Psoas muscle (tissue), 8 donors: ENCODE data around the gene PTGDS. TPM values are rescaled to one million over a fixed set of nuclear protein-coding genes. Genes with fewer than 3 reads are reported as not detected.

Source experiments
- ATAC-seq, 4 donors: fragments of 200-7000 bp; cut with Tn5 transposase; one replicate each; pipeline ENCODE4 v1.9.1; 2020; ENCODE audit warnings: moderate library complexity in 3 of 4, mild to moderate bottlenecking in 2 of 4
- DNase-seq, 2 donors: peaks; one replicate each; pipeline ENCODE4 v3.0.0-alpha.2; 2020
- H3K27ac ChIP-seq: fragments of 200-600 bp; one replicate; pipeline ENCODE4 v1.8.0; 2022
- H3K27me3 ChIP-seq, 3 donors: fragments of 200-600 bp in 1 of 3; one replicate each; pipeline versions ENCODE4 v1.6.1 to v1.8.0; 2013 to 2022; ENCODE audit warnings: low read length in 2 of 3, mild to moderate bottlenecking in 2 of 3, moderate library complexity in 1 of 3; ENCODE audit not compliant: insufficient read depth in 3 of 3
- H3K36me3 ChIP-seq, 2 donors: fragments of 200-600 bp in 1 of 2; one replicate each; pipeline versions ENCODE4 v1.6.1 to v1.8.0; 2013 to 2022; ENCODE audit warnings: low read depth in 1 of 2, mild to moderate bottlenecking in 1 of 2, moderate library complexity in 1 of 2; ENCODE audit not compliant: insufficient read depth in 1 of 2
- H3K4me1 ChIP-seq: fragments of 200-600 bp; one replicate; pipeline ENCODE4 v1.8.0; 2022
- H3K4me3 ChIP-seq: fragments of 200-600 bp; one replicate; pipeline ENCODE4 v1.8.0; 2022; ENCODE audit warnings: mild to moderate bottlenecking
- H3K9me3 ChIP-seq: fragments of 200-600 bp; one replicate; pipeline ENCODE4 v1.8.0; 2022
- CTCF ChIP-seq: fragments of 200-600 bp; IDR thresholded peaks from one replicate; pipeline ENCODE4 v1.8.0; 2022; ENCODE audit warnings: antibody characterized with exemption
- WGBS, 3 donors: extraction: QIAGEN DNeasy Blood & Tissue Kit; methylation state at CpG; one replicate each; pipeline versions ENCODE4 v1.1.6 to v1.1.7; 2013; 5-methylcytosine and 5-hydroxymethylcytosine counted together
- intact Hi-C, 2 donors: fragments of 100-400 bp; cut with DNase I; formaldehyde crosslinking; loops; one replicate each; pipeline versions ENCODE4 v1.11.0 to v1.14.2; 2022
- polyA plus RNA-seq, 3 donors: library from polyadenylated mRNA; stranded (reverse); fragments of 200-250 nt; gene quantifications; one replicate each; pipeline ENCODE4 v1.2.3, GENCODE V29; 2013
- total RNA-seq, 4 donors: library from RNA; stranded (reverse); fragmentation: NEBNext Ultra II Directional in 2 of 4; extraction: Animal tissue kit (Norgen Biotek cat#: 25700) in 2 of 4; gene quantifications; one replicate each; pipeline versions ENCODE4 v1.2.1 to v1.2.4, GENCODE V29; 2021 to 2023
- donor health status: healthy with polysubstance abuse.
- donor health status: DM: no; HTN: no; CAD: no; lungs with moderate emphysema.
- donor health status: Bipolar disorder and iron deficiency.
- donor health status: healthy.
- donor health status: DM: yes; HTN: yes; CAD: no.
- donor health status: DM: no; HTN: no; CAD: no.
- donor health status: DM: no; HTN: no; CAD: no.
- donor health status: DM: yes; HTN: yes; CAD: no.

The PTGDS gene
- total and polyA plus RNA-seq, 7 donors, result 23.3 to 130 (median 37.9) TPM

GRCh38 chr9:137020771-137021567 is 43.7 kb downstream of the PTGDS start:
- no peaks in the 10 kb centered on the region for H3K27me3 ChIP-seq
- DNase-seq (no peak), ATAC-seq (no peak)
- intact Hi-C loops, result loop anchor here in 1 of 2 donors (10.0 kb wide), 1 partner anchor 176 kb away; the partner anchor contains the start of genes AJM1 and PHPT1
- no peak for TF ChIP-seq CTCF
- WGBS, 3 donors, result 93 to 97% (median 96%) methylated on average over 28 to 32 of the region's 32 CpGs
- H3K4me3 ChIP-seq, result no peak overlapping the region
- no peak overlapping the region for H3K27ac ChIP-seq
- H3K36me3 ChIP-seq, result peaks cover 0 to 38% of the 10 kb centered on the region in 2 donors
- H3K4me1 ChIP-seq, result no peaks in the 10 kb centered on the region
- no peaks in the 10 kb centered on the region for H3K9me3 ChIP-seq

- no peak overlapping the region for H3K4me3 ChIP-seq
- TF ChIP-seq CTCF, result no peak
- no peaks in the 10 kb centered on the region for H3K9me3 ChIP-seq
- DNase-seq (no peak), ATAC-seq (no peak)
- peaks cover 4% of the 10 kb centered on the region for H3K4me1 ChIP-seq
- intact Hi-C loops, result loop anchor here in 1 of 2 donors (10.0 kb wide), 1 partner anchor 177 kb away; the partner anchor contains the start of genes AJM1 and PHPT1
- WGBS, 3 donors, result 86 to 89% (median 88%) methylated on average over 6 of the region's 6 CpGs
- H3K27me3 ChIP-seq, result no peaks in the 10 kb centered on the region
- peaks cover 0 to 32% of the 10 kb centered on the region in 2 donors for H3K36me3 ChIP-seq
- no peak overlapping the region for H3K27ac ChIP-seq
Observed at GRCh38 chr9:137021568-137021978, 44.3 kb downstream of the PTGDS start.

GRCh38 chr9:137021979-137022661 is 44.8 kb downstream of the PTGDS start:
- no peaks in the 10 kb centered on the region for H3K27me3 ChIP-seq
- WGBS, 3 donors, result 55 to 68% (median 59%) methylated on average over 28 to 30 of the region's 30 CpGs
- no peak overlapping the region for H3K4me3 ChIP-seq
- H3K27ac ChIP-seq, result no peak overlapping the region
- H3K4me1 ChIP-seq, result peaks cover 9% of the 10 kb centered on the region
- intact Hi-C loops, result loop anchor here in 1 of 2 donors (10.0 kb wide), 1 partner anchor 177 kb away; the partner anchor contains the start of genes AJM1 and PHPT1
- peaks cover 0 to 27% of the 10 kb centered on the region in 2 donors for H3K36me3 ChIP-seq
- no peak for TF ChIP-seq CTCF
- H3K9me3 ChIP-seq, result no peaks in the 10 kb centered on the region
- ATAC-seq (peak; percentile 38 to 80 (median 60)), DNase-seq (peak; percentile 54 to 81)

GRCh38 chr9:137022662-137023008 is 45.3 kb downstream of the PTGDS start:
- peaks cover 11% of the 10 kb centered on the region for H3K4me1 ChIP-seq
- no peaks in the 10 kb centered on the region for H3K9me3 ChIP-seq
- WGBS, 3 donors, result 89 to 94% (median 94%) methylated on average over 23 of the region's 23 CpGs
- intact Hi-C loops, result loop anchor here in 1 of 2 donors (10.0 kb wide), 1 partner anchor 178 kb away; the partner anchor contains the start of genes AJM1 and PHPT1
- no peak overlapping the region for H3K4me3 ChIP-seq
- TF ChIP-seq CTCF, result no peak
- DNase-seq, result no peak
- H3K27me3 ChIP-seq, result no peaks in the 10 kb centered on the region
- H3K27ac ChIP-seq, result no peak overlapping the region
- ATAC-seq, result no peak
- H3K36me3 ChIP-seq, result peaks cover 0 to 21% of the 10 kb centered on the region in 2 donors
